ENCODE data around the gene WBP1. TPM values are rescaled to one million over a fixed set of nuclear protein-coding genes. Genes with fewer than 3 reads are reported as not detected.

The WBP1 gene
- total RNA-seq, 1 experiment from 2014 or later: 45.7 TPM

DNA sequence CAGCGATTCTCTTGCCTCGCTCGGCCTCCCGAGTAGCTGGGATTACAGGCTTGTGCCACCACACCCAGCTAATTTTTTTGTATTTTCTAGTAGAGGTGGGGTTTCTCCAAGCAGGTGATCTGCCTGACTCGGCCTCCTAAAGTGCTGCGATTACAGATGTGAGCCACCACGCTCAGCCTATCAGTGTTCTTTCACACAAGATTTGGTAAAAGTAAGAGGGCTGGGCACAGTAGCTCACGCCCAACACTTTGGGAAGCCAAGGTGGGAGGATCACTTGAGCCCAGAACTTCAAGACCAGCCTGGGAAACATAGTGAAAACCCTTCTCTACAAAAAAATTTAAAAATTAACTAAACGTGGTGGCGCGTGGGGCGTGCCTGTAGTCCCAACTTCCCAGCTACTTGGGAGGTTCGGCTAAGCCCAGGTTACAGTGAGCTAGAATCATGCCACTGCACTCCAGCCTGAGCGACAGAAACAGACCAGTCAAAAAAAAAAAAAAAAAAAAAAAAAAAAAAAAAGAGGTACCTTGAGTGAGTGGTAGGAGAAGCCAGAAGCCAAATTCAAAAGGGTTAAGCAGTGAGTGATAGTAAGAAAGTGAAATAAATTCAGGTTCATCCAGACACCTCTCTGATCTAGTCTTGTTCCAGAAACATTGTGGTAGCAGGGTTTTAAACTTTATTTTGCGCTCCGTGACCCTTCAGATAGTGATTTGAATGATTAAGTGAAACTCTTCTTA lies 13.3 kb downstream of the WBP1 start:
- peaks cover 30% of the 10 kb centered on the region for H3K36me3 Mint-ChIP-seq (ENCODE audit: insufficient read depth, unreplicated experiment)
- POLR2A ChIA-PET: interaction anchor here (1.1 to 5.7 kb wide), 6 partner anchors 11 to 61 kb away, joined by 3 to 84 read pairs (median 7); partner anchors contain the start of genes CCDC142, INO80B, TTC31 and WBP1
- no peaks in the 10 kb centered on the region for H3K27me3 Mint-ChIP-seq (ENCODE audit: insufficient read depth, unreplicated experiment)
- H3K9me3 Mint-ChIP-seq (ENCODE audit: unreplicated experiment): no peaks in the 10 kb centered on the region
- peak overlapping the region; percentile 94 for H3K4me3 Mint-ChIP-seq (ENCODE audit: unreplicated experiment)
- CTCF ChIA-PET: interaction anchor here (0.6 to 0.7 kb wide), 4 partner anchors 10 to 123 kb away, joined by 3 to 5 read pairs (median 4); partner anchors contain the start of gene INO80B
- DNase-seq (ENCODE audit: unreplicated experiment): no peak
- TF ChIP-seq, protein P1, sequence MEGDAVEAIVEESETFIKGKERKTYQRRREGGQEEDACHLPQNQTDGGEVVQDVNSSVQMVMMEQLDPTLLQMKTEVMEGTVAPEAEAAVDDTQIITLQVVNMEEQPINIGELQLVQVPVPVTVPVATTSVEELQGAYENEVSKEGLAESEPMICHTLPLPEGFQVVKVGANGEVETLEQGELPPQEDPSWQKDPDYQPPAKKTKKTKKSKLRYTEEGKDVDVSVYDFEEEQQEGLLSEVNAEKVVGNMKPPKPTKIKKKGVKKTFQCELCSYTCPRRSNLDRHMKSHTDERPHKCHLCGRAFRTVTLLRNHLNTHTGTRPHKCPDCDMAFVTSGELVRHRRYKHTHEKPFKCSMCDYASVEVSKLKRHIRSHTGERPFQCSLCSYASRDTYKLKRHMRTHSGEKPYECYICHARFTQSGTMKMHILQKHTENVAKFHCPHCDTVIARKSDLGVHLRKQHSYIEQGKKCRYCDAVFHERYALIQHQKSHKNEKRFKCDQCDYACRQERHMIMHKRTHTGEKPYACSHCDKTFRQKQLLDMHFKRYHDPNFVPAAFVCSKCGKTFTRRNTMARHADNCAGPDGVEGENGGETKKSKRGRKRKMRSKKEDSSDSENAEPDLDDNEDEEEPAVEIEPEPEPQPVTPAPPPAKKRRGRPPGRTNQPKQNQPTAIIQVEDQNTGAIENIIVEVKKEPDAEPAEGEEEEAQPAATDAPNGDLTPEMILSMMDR (IDR thresholded peaks at IDR 0.05; ENCODE audit: unreplicated experiment): no peak
- peaks cover 8% of the 10 kb centered on the region for H3K4me1 Mint-ChIP-seq (ENCODE audit: insufficient read depth, unreplicated experiment)
- peak overlapping the region; percentile 97 for H3K27ac Mint-ChIP-seq (ENCODE audit: low read depth, unreplicated experiment)
- intact Hi-C loops (cut with micrococcal nuclease): no loop called here
- no TSS peak for BruUV-seq (replicated peaks)

DNA sequence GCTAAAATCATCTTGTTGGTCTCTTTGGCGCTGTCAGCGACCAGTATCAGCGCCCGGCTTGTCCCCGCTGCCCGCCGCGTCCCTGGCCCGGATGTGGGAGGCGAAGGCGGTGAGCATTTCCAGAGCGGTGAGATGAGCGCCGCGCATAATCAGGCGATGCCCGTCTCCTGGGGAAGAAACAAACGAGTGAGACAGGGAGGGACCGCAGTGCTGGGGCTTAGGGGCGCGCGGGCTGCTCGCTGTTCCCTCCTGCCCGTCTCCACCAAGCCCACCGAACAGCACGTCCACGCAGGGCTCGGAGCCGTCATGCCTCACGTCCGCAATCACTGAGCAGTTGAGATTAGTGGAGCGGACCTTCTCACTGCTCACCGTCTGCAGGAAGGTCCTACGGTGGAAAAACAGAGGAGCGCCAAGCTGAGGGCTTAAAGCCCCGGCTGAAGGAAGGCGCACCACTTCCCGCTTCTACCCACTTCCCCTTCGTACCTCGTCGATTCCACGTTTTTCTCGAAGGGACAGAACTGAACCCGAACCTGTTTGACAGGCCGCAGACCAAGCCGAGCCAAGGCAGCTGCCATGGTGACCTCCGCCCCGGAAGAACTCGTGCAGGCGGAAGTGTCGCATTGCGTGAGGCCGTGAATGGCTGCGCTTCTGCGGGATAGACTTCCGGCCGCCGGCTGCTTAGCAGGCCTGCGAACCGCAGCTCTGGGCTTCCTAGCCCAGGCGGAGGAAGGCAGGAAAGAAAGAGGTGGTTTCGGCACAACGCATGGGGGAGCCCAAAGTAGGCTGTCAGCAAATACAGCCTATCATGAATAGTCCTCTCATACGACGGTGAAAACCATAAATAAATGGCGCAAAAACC lies 14.1 kb downstream of the WBP1 start, which contains the start of gene MRPL53:
TSS of gene MRPL53 (minus strand) at position 595 of the 859 bp plus-strand sequence. CDS start at position 575, 20 bp downstream.
- H3K27ac Mint-ChIP-seq (ENCODE audit: low read depth, unreplicated experiment): peak within 1 kb of the TSS; percentile 97
- H3K9me3 Mint-ChIP-seq (ENCODE audit: unreplicated experiment): no peaks in the 10 kb centered on the region
- TF ChIP-seq, protein P1 (IDR thresholded peaks at IDR 0.05; ENCODE audit: unreplicated experiment): no peak
- peak; percentile 91 for DNase-seq (ENCODE audit: unreplicated experiment)
- TSS peak; percentile 94 for BruUV-seq (replicated peaks)
- ChIA-PET CTCF (interaction anchor here (0.6 to 1.3 kb wide), 4 partner anchors 10 to 345 kb away, joined by 3 to 18 read pairs (median 3); partner anchors contain the start of genes CCDC142, INO80B and TTC31), POLR2A (interaction anchor here (0.6 to 5.7 kb wide), 12 partner anchors 9 to 735 kb away, joined by 3 to 84 read pairs (median 4); partner anchors contain the start of genes C2orf81, CCDC142, HTRA2 and INO80B)
- peak within 1 kb of the TSS; percentile 94 for H3K4me3 Mint-ChIP-seq (ENCODE audit: unreplicated experiment)
- peaks cover 36% of the 10 kb centered on the region for H3K36me3 Mint-ChIP-seq (ENCODE audit: insufficient read depth, unreplicated experiment)
- peaks cover 8% of the 10 kb centered on the region for H3K4me1 Mint-ChIP-seq (ENCODE audit: insufficient read depth, unreplicated experiment)
- H3K27me3 Mint-ChIP-seq (ENCODE audit: insufficient read depth, unreplicated experiment): no peaks in the 10 kb centered on the region
- intact Hi-C loops (cut with micrococcal nuclease): no loop called here

DNA sequence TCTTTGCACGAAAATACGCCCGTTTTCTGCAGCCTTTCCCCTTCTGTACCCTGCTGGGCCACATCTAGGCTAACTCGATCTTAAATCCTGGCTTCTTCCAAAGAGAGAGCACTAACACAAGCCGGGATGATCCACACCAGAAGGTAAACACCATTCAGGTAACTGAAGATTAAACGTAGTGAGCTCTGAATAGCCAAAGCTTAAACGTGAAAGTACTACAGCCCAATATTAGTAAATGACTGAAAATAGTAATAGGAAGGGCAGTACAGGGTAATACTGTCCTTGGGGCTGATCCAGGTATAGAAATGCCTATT lies 14.7 kb downstream of the WBP1 start:
- peak overlapping the region; percentile 97 for H3K27ac Mint-ChIP-seq (ENCODE audit: low read depth, unreplicated experiment)
- no peak for DNase-seq (ENCODE audit: unreplicated experiment)
- intact Hi-C loops (cut with micrococcal nuclease): no loop called here
- ChIA-PET POLR2A (interaction anchor here (0.6 to 5.7 kb wide), 12 partner anchors 9 to 736 kb away, joined by 3 to 84 read pairs (median 4); partner anchors contain the start of genes C2orf81, CCDC142, HTRA2 and INO80B), CTCF (interaction anchor here (0.7 to 1.3 kb wide), 3 partner anchors 9 to 605 kb away, joined by 3 to 18 read pairs (median 3); partner anchors contain the start of genes CCDC142 and TTC31)
- TSS peak; percentile 92 for BruUV-seq (replicated peaks)
- TF ChIP-seq, protein P1 (IDR thresholded peaks at IDR 0.05; ENCODE audit: unreplicated experiment): no peak
- no peaks in the 10 kb centered on the region for H3K27me3 Mint-ChIP-seq (ENCODE audit: insufficient read depth, unreplicated experiment)
- H3K4me3 Mint-ChIP-seq (ENCODE audit: unreplicated experiment): peak overlapping the region; percentile 94
- H3K4me1 Mint-ChIP-seq (ENCODE audit: insufficient read depth, unreplicated experiment): peaks cover 8% of the 10 kb centered on the region
- no peaks in the 10 kb centered on the region for H3K9me3 Mint-ChIP-seq (ENCODE audit: unreplicated experiment)
- peaks cover 37% of the 10 kb centered on the region for H3K36me3 Mint-ChIP-seq (ENCODE audit: insufficient read depth, unreplicated experiment)
